Right renal cortex interstitium (tissue), 3 donors: Measurements from ENCODE around the gene CNDP1. TPM values are rescaled to one million over a fixed set of nuclear protein-coding genes. Genes with fewer than 3 reads are reported as not detected.
"Not testable (repeated sequence)": the region's sequence is repeated elsewhere in the genome, so short reads cannot be mapped to it uniquely, and the experiment has no call there.

Source experiments
- DNase-seq, 3 donors: peaks; one replicate each; pipeline ENCODE4 v3.0.0-alpha.2; 2013; ENCODE audit warnings: low read depth in 3 of 3, low spot score in 2 of 3
- polyA plus RNA-seq, 3 donors: library from polyadenylated mRNA; unstranded; fragments of 120-200 nt; gene quantifications; one replicate each; pipeline ENCODE4 v1.2.1, GENCODE V29; 2013; ENCODE audit not compliant: insufficient read length in 3 of 3

CNDP1 gene
- polyA plus RNA-seq, 3 donors: 0.75 to 1.5 (median 1.2) TPM

DNA sequence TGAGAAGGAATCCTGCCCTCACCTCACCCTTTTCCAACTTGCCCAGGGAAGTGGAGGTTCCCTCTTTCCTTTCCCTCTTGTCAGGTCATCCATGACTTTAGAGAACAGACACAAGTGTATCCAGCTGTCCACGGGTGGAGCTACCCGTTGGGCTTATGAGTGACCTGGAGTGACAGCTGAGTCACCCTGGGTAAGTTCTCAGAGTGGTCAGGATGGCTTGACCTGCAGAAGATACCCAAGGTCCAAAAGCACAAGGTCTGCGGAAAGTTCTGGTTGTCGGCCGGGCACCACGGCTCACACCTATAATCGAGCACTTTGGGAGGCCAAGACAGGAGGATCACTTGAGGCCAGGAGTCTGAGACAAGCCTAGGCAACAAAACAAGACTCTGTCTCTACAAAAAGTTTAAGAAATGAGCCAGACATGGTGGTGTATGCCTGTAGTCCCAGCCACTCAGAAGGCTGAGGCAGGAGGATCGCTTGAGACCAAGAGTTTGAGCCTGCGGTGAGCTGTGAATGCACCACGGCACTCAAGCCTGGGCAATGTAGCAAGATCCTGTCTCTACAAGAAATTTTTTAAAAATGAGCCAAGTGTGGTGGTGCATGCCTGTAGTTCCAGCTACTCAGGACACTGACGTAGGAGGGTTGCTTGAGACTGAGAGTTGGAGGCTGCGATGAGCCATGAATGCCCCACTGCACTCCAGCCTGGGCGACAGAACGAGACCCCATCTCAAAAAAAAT lies 14.0 kb upstream of the CNDP1 start:
- no peak for DNase-seq

DNA sequence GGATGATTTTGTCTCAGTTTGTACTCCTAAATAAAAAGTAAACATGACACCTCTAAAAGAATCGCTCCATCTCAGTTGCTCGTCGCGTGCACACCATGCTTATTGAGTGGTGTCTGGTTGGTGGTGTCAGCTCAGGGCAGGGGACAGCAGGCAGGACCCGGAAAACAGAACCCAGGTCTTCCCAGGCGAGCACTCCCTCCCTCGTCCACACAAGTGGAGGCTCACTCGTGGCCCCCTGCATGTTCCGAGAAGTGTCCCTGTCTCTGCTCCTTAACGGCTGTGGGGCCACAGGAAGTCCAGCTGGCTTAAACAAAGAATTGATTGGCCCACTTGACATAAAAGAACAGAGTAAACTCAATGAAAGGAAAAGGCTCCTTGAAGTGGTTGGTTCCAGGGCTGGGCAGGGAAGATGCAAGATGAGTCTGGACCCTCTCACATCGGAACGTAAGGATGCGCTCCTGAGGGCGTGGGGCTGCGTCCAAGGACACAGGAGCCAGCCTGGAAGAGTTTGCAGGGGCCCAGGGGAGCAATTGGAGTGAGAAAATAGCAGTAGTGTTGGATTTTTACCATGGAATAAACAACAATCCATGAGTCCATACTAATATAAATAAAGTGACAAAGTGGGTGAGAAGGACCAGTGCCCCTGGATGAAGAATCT lies 13.1 kb upstream of the CNDP1 start:
- DNase-seq: no peak

DNA sequence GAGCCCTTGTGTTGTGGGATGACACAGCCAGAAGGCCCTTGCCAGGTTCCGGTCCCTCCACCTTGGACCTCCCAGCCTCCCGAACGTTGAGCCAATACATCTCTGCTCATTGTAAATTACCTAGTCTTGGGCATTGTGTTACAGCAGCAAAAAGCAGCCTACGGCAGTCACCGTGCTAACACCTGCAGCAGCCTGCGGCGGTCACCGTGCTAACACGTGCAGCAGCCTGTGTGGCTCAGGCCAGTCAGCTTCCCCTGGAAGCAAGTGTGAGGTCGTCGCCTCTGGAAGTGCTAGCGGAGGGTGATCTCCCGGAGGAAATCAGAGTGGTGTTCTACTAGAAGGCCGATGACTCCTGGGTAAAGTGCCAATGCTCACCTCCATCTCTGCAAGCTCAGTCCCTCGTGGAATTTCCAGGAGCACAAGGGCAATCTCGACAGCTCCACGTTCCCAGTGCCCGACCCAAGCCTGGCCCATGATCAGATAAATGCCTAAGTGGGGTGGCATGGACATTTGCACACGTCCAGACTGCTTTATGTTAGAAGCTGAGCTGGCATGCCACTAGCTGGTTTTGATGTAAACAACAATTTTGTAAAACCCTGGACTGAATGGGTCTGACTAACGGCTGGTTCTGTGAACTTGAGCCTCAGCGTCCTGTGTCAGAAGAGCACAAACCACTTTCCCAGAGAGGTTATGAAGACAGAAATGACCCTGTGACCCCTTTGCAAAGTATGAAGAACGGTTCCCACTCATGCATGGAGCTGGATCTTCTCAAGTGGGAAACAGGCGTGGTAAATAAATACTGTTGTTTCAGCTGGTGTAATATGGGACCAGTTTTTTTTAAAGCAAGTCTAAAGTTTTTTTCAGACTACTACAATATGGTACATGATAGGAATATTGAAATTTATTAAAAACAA lies 11.4 kb upstream of the CNDP1 start:
- no peak for DNase-seq

DNA sequence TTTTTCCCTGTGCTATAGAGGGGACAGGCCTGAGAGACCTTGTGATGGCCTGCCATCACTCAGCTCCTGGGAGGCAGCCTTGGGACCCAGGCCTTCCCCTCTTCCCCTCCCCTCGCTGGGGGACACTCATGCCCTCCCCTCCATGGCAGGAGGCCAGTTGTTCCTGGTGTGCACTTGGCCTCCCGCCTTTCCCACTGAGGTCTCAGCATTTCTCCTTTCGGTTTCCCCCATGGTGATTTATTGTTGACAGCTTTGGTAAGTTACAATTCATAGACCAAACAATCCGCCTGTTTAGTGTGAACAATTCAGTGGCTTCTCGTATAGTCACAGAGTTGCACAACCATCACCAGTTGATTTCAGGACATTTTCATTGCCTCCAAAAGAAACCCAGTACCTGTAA lies 10.2 kb upstream of the CNDP1 start:
- no peak for DNase-seq

DNA sequence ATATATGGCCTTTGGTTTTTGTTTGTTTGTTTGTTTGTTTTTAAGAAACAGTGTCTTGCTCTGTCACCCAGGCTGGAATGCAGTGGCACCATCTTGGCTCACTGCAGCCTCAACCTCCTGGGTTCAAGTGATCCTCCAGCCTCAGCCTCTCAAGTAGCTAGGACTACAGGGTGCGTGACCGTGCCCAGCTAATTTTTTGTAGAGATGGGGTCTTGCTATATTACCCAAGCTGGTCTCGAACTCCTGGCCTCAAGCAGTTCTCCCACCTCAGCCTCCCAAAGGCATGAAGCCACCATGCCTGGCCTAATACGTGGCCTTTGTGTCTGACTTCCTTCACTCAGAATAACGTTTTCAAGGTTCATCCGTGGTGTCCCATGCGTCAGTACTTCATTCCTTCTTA lies 9.4 kb upstream of the CNDP1 start:
- not testable (repeated sequence) for DNase-seq

DNA sequence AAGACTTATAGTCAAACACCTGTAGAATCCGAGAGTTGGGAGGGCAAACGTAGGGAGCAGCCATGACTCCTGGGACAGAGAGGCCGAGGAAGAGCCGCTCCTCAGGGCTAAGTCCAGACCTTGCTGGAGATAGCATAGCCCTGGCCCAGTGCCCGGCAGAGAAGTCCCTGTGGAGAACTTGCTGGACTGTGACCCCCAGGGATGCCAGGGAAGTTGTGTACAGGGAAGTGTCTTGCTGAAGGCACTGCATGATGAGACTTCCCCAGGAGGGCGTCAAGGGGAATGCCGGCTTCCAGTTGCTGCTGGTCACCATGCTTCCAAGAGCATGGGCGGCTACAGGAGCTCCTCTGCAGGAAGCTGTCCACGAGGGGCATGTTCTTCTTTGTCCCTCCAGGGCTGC lies 8.6 kb upstream of the CNDP1 start:
- no peak for DNase-seq

DNA sequence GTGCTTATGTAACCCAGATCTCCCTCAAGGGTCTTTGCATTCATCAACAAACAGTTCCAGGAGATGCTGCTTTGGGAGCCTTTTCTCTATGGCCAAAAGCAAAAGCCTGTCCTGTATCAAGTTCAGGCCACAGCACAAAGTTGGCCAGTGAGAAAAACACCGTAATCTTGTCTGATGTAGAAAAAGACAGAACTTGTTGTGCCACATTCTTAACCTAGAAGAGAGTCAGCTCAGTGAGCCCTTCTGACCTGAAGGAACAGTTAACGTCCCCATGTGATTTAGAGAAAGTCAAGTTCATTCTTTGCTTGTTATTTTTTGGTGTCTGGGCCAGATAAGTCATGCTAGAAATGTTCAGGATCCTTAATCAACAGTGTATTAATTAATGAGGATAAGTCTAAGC lies 7.8 kb upstream of the CNDP1 start:
- no peak for DNase-seq

DNA sequence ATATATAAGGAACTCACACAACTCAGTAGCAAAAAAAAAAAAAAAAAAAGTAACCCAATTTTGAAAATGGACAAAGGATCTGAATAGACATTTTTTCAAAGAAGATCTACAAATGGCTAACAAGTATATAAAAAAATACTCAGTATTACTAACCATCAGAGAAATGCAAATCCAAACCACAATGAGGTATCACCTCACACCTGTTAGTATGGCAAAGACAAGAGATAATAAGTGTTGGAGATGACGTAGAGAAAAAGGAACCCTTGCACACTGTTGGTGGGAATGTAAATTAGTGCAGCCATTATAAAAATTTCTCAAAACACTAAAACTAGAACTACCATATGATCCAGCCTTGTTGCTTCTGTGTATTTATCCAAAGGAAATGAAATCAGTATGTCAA lies 5.8 kb upstream of the CNDP1 start:
- DNase-seq: no peak

DNA sequence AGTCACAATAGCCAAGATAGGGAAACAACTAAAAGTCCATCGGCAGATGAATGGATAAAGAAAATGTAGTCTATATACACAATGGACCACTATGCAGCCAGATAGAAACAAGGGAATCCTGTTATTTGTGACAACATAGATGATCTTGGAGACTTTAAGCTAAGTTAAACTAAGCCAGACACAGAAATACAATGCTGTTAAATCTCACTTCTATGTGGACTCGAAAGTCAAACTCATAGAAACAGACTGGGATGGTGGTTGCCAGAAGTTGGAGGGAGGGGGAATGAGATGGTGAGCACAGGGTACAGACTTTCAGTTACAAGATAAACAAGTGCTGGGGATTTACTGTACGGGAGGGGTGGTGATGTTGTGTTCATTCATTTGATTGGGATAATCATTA lies 5.4 kb upstream of the CNDP1 start:
- no peak for DNase-seq

DNA sequence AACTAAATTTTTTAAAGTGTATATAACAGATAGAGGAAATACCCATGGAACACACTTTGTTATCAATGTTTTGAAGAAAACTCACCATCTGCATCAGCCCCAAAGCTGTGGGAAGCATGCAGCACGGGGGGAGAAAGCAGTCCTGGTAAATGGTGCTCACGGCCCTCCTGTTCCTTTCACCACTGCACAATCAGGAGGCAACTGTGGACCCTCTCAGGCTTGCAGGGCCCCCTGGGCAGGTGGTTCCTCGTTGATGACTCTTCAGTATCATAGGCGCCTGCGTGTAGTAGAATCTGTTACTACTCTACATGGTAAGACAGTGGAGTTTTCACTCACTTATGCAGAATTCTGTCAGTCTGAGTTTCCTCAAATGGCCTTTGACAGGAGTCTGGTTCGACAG lies 4.9 kb upstream of the CNDP1 start:
- no peak for DNase-seq

DNA sequence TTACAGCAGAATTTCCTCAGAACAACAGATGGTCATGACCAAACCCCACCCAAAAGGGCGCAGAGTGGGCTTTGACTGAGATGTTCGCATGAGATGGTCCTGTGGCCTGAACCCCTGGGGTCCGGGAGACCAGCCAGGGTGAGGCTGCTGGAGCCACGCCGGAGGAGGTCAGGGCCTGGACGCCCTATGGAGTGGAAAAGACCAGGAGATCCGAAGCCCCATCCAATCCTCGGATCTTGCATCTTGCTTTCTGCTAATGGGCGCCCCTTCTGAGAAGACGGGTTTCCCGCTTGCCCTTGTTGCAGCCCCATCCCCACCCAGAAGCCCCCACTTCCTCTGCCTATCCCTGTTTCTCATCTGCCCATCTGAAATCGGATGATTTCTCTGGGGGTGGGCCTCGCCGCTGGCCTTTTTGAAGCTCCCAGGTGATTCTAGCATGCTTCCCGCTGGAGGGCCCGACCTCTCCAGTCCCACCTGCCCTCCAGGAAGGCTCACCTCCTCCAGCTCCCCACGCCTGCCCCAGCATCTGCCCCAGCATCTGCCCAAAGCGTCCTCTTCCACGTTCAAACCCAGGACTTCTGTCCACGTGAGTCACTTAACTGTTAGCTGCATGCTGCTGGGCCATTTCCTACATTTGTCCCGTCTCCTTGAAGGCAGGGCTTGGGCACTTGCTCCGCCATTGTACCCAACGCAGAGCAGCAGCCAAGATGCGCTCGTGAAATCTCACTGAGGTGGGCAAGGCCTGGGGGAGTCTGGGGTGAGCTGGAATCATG lies 4.3 kb upstream of the CNDP1 start:
- no peak for DNase-seq

DNA sequence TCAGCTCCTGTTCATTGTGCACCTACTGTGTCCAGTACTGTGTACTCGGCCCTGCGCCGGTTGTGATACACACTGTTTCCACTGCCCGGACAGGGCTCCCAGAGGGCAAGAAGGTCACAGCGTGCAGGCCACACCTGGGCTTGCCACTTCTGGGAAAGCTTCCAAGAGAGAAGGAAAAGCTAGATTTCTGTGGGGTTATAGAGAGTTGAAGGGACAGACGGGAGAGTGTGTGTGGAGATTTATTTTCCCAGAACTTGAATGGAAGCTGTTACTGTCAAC lies 3.8 kb upstream of the CNDP1 start:
- DNase-seq: no peak

DNA sequence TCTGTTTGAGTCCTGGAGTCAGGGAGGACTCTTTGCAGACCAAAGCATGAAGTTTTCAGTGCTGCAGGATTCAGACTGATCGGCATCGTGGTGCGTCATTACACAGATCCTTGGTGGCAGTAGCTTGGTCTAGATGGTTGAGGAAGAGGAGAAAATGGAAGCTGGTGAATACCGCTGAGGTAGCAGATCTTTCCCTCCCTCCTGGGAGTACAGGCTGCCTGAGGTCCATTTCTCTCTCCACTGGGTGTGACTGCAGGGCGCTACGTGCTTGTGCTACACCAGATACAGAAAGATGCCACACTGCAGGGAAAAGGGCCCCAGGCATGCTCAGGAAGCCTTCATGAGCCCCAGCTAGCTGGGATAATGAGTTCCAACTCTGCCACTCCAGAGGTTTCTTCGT lies 3.3 kb upstream of the CNDP1 start:
- DNase-seq: no peak

DNA sequence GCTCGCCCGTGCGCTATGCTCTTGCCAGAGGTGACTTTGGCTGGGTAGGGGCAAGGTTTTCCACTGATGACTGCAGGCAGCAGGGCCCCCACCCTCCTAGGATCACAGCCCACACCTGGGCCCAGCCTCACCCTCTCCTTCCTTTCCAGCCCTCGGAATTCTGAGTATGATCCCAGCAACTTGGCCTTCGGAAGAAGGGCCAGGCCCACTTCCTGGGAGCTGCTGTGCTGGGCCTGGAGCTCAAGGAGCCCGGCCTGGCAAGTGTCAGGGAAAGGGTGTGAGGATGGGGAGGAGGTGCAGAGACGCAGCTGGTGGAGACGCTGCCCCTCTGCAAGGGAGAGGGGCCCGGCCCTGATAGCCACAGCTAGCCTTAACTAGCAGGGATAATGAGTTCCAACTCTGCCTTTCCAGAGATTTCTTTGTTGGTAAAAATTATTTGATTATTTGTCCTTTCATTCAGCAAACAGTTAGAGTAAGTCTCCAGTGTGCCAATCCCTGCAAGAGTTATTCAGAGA lies 1.7 kb upstream of the CNDP1 start:
- no peak for DNase-seq

DNA sequence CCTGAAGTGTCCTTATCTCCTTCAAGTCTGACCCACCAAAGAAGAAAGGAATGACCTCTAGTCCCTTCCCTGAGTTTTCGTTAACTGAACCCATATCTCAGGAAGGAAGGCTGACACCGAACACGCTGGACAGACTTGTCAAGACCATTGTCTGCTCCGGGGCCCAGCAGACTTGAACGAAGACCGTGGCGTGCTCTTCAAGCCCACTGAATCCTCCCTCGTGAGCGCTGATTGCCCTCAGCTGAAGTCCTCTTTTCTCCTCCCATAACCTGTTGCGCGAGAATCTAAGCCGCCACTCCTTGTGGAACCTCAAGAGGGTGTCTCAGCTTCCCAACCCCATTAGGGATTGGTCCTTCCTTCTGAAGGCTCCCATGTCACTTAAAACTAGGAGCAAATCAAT lies 634 bp upstream of the CNDP1 start:
- DNase-seq: no peak

DNA sequence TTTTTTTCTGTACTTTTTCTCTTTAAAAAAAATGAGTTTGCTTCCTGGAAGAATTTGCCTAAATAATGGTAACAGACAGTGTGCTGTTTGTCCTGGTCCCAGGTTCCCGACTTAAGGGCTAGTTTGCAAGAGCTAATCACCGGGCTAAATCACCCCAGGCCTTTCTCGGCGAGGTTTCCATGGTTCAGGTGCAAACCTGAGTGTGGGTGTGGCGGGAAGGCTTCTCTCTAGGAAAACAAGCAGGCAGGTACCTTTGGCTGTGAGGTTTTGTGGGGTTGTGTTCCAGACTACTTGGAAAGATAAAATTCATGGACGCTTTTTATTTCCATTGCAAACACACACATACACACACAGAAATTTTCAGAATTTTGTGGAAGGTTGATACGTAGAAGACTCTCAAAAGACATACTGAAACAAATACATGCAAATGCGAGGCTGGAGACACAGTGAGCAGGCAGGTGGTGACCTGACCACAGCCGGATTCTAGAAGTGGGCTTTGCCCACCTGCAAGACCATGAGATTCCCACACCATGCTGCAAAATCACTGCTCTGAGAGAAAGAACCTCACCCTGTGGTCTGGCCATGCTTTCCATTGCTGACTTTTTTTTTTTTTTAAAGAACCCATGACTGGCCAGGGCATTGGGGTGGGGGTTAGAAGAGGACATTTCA lies 815 bp downstream of the CNDP1 start:
- DNase-seq: no peak

DNA sequence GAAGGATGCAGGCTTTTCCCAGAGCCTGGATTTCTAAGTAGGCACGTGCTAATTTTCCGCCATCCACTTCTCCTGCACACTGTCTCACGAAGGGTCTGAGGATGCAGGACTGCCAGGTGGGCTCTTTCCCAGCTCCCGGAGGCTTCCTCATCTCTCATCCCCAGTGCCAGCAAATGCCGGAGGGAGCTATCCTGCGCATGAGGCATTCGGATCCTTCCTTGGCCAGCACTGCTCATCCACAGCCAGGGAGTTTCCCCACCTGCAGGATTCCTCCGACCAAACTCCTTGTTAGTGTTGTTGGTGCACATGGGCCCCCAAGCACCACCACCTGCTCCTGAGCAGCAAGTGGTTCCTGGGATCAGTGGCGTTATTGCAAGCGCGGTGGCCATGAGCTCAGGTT lies 5.0 kb downstream of the CNDP1 start:
- no peak for DNase-seq

DNA sequence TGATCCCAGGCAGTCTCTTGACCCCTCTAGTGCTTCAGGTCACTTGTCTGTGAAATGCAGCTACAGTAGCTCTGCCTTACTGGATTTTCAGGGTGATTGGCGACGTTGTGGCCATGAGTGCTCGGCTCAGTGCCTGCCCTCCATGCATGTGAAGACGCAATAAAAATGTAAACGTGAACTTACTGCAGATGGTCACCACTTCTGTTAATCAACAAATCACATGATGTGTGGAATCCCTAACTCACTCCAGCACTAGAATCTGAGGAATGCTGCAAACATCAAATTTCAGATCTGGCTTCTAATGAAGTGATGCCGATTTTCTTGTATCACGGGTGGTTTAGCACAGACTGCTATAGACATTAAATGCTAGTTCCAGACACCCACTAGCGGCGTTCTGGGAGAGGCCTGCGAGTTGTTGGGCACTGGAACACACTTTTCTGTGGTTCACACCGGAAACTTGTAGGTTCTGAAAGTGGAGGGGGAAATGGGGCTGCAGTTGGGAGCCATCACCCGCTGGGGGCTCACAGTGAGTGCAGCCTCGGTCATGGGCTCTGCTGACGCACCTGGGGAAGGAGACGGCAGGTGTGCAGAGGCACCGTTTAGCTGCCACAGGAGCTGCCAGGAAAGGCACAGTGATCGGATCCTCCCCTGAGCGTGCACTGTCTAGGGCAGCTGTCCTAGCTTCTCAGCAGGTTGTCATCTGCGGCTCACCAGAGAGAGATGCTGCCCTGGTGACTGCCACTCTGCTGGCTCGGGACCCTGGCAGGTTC lies 6.5 kb downstream of the CNDP1 start:
- no peak for DNase-seq

DNA sequence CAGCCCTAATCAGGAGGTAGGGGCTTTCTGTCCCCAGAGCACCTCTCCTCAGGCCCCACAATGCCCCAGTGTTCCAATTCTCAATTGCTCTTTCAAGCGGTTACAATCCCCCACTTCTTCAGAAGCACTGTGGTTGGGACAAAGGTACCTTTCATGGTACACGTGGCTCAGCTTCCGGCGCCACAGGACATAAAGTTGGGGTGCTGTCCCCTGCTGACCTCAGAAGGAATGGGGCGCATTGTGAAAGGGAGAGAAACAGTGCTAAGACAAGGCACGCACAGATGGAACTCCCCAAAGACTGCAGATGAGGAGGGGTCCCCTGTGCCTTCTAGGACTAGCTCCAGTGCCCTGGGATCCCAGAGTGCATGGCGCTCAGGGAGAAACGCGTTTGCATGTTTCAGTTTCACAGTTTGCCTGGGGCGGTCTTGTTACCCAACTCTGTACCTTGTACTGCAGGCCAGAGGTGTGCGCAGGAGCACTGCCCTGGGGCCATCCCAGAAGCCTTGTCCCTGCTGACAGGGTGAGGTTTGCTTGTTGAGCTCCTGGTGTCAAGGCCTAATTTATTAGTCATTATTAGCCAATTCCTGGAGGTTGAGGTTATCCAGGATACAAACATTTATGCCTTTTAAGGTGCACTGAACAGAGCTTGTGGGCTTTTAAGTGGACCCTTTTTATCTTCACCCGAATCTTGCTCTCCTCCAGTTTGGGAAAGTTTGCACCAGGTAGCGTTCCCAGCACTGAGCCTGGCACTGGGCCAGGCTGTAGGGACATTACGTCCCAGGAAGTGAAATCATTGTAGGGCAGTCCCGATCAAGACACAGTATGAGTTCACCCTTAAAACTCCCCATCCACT lies 7.6 kb downstream of the CNDP1 start:
- DNase-seq: no peak
